Stimulated activated naive CD4-positive, alpha-beta T cell treated with Interleukin-2 at 50 U/mL for 16 hours (primary cell): ENCODE measurements around the gene SLC4A2.
A peak's percentile ranks its signal among the peaks of the same experiment; 100 is the strongest.
"Not testable (repeated sequence)": the region's sequence is repeated elsewhere in the genome, so short reads cannot be mapped to it uniquely, and the experiment has no call there.

Experiments used
- DNase-seq: peaks from one replicate; lab custom pipeline; 2025; lab: John Stamatoyannopoulos, UW

The SLC4A2 gene, protein sequence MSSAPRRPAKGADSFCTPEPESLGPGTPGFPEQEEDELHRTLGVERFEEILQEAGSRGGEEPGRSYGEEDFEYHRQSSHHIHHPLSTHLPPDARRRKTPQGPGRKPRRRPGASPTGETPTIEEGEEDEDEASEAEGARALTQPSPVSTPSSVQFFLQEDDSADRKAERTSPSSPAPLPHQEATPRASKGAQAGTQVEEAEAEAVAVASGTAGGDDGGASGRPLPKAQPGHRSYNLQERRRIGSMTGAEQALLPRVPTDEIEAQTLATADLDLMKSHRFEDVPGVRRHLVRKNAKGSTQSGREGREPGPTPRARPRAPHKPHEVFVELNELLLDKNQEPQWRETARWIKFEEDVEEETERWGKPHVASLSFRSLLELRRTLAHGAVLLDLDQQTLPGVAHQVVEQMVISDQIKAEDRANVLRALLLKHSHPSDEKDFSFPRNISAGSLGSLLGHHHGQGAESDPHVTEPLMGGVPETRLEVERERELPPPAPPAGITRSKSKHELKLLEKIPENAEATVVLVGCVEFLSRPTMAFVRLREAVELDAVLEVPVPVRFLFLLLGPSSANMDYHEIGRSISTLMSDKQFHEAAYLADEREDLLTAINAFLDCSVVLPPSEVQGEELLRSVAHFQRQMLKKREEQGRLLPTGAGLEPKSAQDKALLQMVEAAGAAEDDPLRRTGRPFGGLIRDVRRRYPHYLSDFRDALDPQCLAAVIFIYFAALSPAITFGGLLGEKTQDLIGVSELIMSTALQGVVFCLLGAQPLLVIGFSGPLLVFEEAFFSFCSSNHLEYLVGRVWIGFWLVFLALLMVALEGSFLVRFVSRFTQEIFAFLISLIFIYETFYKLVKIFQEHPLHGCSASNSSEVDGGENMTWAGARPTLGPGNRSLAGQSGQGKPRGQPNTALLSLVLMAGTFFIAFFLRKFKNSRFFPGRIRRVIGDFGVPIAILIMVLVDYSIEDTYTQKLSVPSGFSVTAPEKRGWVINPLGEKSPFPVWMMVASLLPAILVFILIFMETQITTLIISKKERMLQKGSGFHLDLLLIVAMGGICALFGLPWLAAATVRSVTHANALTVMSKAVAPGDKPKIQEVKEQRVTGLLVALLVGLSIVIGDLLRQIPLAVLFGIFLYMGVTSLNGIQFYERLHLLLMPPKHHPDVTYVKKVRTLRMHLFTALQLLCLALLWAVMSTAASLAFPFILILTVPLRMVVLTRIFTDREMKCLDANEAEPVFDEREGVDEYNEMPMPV

DNA sequence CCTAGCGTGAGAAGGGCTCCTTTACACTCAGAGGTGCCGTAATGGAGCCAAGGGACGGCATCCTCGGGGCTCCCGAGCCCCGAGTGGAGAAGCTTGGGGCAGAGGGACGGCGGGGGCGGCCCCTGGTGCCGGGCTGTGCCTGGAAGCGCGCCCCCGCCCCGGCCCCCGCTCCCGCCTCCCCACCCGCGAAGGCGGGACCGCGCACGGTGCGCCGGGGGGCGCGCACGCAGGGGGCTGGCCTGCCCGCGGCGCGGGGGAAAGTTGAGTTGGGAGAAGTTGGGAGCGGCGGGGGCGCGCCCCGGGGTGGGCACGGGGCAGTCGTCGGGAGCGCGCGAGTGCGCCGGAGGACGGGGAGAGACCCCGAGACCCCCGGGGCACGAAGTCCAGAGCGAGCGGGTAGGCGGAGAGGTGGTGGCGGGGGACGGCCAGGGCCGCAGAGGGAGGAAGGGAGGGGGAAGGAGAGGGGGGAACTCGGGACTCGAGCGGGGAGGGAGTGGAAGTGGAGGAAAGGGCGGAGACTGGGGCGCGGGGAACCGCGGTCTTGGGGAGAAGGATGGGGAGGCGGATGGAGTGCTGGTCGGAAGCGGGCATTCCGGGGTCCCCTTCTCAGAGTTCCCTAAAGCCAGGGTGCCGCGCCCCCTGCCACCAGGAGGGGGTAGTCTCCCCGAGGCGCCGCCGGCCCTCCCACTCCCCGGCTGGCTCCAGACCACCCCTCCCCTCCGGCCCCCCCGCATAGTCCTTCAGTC, at the start of gene SLC4A2:
SLC4A2 (plus strand) TSS at position 223 of the 746 bp plus-strand sequence. CDS start 2,399 bp downstream, outside the sequence.
- DNase-seq: peak; percentile 56

DNA sequence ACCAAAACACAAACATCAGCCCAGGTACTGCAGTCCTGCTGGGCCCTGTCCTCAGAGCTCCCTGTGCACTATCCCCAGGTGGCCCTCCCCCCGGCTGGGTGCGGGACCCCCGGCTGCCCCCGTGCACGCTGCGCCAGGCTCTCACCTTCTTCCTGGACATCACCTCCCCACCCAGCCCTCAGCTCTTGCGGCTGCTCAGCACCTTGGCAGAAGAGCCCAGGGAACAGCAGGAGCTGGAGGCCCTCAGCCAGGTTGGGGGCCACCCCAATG, 49.4 kb upstream of the SLC4A2 start:
- DNase-seq: no peak

DNA sequence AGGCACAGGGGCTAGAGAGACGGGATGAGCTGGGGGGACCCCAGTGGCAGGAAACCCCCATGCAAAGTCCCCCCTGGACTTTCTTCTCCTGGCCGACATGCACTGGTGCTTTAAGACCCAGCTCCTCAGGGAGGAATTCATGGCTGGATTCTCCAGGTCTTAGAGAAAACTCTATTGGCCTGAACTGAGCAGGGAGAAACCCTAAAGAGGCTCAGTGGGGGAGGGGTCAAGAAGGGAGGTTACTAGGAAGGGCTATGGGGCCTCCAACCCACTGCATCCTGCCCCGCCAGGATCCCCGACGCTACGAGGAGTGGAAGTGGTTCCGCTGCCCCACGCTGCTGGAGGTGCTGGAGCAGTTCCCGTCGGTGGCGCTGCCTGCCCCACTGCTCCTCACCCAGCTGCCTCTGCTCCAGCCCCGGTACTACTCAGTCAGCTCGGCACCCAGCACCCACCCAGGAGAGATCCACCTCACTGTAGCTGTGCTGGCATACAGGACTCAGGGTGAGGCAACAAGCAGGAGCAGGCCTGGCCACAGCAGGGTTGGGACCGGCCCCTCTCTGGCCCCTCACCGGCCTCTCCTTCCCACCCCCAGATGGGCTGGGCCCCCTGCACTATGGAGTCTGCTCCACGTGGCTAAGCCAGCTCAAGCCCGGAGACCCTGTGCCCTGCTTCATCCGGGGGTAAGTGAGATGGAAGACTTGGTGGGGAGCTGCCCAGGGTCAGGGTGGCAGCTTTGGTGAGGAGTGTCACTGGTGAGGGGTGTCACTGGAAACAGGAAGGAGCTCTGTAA, 48.9 kb upstream of the SLC4A2 start:
- DNase-seq: peak; percentile 40

DNA sequence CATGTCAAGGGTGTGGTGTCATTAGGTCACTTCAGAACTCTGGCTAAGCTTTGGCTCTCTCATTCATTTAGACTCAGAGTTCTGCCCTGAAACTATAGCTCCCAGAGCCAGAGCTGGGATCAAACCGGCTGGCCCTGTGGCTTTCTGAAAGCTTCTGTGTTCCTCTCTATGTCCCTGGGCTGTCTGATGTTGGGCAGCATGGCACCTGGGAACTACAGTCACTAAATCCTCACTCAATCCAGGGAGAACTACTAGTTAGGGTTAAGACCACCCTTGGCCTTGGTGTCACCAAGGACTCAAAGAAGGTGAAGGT, 48.3 kb upstream of the SLC4A2 start:
- DNase-seq: no peak

DNA sequence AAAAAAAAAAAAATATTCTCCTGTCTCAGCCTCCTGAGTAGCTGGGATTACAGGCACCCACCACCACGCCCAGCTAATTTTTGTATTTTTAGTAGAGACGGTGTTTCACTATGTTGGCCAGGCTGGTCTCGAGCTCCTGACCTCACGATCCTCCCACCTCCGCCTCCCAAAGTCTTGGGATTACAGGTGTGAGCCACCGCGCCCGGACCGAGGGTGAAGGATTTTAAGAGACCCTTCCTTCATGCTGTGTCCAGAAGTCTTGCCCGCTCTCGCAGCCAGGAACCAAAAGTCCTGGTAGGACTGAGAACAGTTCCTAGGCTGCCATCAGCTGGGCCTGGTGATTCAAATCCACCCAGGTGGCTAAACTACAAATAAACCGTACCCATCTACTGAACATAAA, 47.8 kb upstream of the SLC4A2 start:
- not testable (repeated sequence) for DNase-seq

DNA sequence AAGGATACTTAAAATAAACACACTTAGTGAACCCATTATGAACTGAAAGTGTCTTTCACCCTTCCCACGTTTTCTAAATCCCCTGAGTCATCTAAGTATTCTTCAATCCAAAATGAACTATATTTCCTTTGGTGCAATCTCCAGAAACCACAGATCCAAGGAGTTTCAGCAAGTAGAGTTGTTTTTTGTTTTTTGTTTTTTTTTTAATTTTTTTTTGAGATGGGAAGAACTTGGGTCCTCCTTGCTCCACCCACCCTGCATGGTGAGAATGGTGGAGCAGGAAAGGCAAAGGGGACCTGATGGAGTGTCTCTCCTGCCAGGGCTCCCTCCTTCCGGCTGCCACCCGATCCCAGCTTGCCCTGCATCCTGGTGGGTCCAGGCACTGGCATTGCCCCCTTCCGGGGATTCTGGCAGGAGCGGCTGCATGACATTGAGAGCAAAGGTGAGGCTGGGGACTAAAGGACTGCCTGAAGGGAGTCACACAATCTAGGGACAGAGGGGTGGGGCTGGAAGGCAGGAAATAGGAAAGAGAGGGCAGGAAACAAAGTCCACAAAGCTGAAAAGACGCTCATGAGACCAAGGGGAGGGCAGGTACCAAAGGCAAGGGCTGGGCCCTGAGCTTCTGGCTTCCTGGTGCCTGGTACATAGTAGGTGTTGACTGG, 47.2 kb upstream of the SLC4A2 start:
- DNase-seq: no peak

DNA sequence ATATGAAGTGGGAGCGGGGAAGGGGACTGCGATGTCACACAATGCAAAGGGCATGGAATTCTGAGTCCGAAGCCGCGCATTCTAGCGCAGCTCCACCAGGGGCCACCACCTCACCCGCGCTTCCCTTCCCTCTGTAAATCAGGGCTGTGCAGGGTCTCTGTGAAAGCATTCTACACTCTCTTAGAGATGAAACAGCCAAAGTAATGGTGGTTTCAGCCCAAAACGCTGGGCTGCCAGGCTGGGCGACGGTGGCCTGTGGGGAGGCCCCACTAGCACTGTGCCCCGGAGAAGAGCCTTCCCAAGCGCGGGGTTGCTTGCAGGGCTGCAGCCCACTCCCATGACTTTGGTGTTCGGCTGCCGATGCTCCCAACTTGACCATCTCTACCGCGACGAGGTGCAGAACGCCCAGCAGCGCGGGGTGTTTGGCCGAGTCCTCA, 46.5 kb upstream of the SLC4A2 start:
- no peak for DNase-seq

DNA sequence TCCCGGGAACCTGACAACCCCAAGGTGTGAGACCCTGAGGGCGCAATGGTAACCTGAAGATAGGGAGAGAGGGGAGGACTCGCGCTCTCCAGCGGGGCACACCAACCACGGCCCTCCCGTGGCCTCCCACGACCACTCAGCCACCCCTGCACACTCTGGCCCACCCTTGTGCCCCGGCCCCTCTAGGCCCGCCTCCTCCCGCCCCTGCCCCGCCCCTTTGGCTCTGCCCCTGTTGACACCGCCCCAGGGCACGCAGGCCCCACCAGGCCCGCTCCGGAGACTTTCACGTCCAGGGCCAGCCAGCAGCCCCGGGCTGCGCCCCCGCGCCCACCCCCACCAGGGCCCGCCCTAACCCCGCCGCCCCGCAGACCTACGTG, 46.0 kb upstream of the SLC4A2 start:
- DNase-seq: no peak

DNA sequence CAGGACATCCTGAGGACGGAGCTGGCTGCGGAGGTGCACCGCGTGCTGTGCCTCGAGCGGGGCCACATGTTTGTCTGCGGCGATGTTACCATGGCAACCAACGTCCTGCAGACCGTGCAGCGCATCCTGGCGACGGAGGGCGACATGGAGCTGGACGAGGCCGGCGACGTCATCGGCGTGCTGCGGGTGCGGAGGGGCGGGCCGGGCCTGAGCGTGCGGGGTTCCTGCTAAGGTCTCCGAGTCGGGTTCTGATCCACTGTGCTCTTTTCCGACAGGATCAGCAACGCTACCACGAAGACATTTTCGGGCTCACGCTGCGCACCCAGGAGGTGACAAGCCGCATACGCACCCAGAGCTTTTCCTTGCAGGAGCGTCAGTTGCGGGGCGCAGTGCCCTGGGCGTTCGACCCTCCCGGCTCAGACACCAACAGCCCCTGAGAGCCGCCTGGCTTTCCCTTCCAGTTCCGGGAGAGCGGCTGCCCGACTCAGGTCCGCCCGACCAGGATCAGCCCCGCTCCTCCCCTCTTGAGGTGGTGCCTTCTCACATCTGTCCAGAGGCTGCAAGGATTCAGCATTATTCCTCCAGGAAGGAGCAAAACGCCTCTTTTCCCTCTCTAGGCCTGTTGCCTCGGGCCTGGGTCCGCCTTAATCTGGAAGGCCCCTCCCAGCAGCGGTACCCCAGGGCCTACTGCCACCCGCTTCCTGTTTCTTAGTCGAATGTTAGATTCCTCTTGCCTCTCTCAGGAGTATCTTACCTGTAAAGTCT, 45.5 kb upstream of the SLC4A2 start:
- peak; percentile 88 for DNase-seq

DNA sequence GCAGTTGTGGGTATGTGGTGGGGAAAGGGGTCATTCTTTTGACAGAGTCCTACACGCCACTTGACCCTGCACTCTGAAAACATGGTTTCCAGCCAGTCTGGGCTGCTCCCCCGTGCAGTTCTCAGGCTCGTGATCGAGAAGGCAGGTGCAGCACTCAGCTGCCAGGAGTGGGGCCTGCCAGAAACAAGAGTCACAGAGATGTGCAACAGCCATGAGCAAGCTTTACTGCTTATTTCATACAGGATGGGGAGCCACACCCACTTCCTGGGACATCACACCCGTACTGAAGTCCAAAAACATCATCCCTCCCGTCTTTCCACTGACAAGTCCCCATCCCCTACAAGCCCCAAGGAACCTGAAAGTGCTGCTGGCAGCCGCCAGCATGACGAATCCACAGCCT, 44.4 kb upstream of the SLC4A2 start:
- DNase-seq: no peak

DNA sequence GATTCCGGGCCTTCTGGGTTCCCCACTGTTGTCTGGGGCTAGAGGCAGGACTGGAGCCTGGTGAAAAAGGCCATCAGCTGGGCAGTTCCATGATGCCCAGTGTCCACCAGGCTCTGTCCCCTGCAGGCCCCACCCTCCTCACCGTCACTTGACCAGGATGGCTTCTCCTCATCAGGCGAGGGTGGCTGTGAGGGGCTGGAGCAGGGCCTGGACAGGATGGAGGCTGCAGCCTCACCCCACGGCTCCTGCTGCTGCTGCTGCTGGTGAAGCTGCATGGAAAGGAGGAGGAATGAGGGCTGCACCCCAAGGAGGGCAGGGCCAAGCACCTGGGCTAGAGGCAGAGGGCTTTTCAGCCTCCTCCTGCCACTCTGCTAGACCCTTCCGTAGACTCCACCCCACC, 43.4 kb upstream of the SLC4A2 start:
- DNase-seq: no peak

DNA sequence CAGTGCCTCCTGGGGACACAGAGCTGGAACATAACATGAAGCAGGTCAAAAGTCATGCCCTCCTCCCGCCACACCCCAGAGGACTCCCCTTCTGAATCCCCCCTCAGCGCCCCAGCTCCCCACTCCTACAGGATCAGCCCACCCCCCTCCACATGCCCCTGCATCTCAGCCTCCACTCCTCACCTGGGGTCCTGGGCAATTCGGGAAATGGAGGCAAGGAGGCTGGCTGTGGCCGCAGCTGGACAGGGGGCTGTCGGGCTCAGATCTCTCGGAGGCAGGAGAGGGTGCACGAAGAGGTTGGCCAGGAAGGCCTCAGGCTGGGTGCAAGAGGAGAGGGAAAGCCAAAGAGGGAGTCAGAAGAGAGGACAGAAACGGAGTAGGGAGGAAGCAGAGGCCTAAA, 42.9 kb upstream of the SLC4A2 start:
- no peak for DNase-seq

DNA sequence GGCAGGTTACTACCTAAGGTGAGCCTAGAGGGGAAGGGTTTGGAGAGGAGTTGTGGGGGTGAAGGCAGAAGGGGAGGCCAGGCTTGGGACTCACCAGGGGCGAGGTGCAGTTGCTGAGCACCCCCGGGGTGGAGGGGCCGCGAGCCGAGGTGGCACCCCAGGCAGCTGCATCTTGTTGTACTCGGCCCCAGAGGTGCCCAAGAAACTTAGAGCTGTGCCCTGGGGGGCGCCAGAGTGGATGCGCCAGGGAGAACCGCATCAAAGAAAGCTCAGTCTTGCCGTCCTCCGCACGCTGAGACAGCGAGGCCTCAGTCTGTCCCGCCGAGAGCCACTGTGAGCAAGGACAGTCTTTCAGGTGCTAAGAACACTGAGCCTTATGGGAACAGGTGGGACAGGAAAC, 42.4 kb upstream of the SLC4A2 start:
- no peak for DNase-seq

DNA sequence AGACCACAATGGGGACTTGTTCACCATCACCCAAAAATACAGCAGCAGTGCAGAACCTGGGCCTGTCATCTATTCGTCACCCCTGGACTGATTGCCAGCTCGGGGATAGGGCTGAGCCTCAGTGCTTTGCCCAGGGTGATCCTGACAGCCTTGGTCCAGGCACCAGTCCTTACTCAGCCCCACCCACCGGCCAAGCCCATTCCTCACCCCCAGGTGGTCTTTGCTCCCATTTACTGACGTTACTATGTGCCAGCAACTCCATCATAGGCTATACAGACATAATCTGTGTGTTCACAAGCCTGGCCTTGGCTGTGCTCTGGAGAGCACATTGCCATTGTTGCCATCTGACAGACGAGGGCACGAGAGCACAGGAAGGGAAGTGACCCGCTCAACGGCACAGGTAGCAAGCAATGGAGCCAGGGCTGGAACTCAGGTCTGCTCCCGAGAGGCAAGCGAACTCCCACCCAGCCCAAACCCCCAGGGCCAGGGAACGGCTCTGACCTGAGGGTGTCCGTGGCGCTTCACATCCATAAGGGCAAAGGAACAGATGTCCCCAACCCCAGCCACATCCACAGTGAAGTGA, 41.9 kb upstream of the SLC4A2 start:
- no peak for DNase-seq

DNA sequence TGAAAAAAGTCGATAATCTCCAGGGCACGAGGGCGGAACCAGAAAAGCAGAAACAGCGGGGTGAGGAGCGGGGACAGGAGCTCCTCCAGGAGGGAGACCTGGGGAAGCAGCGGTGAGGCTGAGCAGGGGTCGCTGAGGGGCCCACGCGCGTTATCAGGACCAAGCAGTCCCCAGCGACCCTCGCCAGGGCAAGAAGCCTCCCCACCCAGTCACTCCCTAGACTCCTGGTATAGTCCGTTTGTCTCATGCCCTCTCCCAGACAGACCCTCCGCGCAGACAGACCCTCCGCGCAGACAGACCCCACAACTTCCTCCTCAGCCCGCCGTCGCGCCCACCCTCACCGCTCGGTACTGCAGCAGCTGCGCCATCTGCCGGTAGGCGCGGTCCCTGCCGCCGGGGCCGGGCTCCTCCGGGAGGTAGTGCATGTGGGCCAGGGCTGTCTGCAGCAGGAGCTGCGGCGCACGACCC, 41.4 kb upstream of the SLC4A2 start:
- peak; percentile 75 for DNase-seq

DNA sequence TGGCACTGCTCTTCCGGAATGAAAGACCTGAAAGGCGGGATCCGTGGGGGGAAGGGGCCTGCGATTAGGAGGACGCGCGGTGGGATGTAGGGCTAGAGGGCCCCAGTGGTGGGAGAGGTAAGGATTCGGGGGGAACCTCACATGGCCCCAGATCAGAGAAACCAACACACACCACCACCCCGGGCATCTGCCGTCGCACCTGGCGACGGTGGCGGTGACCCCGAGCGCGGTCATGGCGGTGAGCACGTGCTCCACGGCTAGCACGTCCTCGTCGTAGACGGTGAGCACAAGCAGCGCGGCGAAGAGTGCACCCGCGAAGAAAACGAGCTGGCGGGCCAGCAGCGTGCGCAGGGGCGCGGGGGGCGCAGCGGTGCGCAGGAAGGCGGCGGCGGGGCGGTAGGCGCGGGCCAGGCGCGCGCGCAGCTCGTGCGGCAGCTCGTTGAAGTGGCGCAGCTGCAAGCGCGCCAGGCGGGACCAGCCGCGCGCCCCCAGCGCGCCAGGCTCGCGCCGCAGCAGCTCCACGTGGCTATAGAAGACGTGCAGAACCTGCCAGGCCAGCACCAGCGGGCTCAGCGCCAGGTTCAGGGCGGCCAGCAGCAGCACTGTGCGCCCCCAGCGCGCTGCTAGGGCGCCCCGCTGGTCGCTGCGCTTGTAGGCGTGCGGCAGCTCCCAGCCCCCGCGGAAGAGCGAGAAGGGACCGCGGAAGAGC, 40.8 kb upstream of the SLC4A2 start:
- peak; percentile 43 for DNase-seq

DNA sequence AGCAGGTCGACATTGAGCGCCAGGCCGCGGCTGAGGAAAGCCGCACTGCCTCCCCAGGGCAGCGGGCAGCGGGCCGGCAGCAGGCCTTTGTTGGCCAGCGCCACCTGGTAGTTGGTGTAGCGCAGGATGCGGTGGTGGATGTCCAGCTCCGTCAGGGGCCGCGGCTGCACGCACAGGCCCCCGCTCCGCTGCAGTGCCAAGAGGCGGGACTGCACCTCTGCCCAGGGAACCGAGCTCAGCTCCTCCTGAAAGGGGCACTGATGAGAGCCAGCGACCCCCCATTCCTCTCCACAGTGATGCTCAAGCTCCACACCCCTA, 40.3 kb upstream of the SLC4A2 start:
- no peak for DNase-seq

DNA sequence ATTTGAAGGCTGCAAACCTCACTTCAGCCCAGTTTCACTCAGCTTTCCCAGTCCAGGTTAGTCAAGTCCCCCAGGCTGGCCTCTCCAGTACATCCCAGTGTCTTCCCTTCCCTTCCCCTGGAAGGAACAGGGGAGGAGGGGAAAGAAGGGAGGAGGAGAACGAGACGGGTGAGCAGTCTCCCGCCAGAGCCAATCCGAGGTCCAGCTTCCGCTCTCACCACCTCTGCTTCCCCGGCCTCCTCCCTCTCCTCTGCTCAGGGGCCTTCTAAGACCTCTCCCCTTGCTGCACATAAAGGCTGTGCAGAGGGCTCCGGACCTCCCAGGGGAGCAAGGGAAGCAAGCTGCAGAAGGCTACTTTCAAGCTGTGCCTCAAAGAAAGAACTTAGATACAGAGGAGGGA, 39.2 kb upstream of the SLC4A2 start:
- no peak for DNase-seq

DNA sequence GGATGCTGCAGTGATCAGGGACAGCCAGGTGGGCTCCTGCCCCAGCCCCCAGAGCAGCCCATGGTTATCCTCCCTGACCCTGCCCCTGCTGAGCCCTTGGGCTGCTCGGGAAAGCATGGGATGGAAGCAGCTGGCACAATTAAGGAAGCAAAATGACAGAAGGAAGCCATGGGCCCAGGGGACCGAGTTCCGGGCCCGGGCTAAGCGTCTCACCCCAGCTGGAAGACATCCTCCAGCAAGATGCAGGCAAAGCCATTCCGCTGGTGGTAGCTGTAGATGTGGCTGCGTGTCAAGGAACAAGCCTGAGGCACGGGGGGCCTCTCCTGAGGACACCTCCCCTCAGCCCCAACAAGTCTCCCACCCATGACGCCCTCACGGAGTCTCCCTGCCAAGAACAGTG, 36.2 kb upstream of the SLC4A2 start:
- DNase-seq: no peak
